OCI-LY1 (cell line): ENCODE data around the gene NAA80.

Experiments
- EZH2 ChIP-seq: fragments of 200-600 bp; sonication (generic), shearing (Covaris generic); IDR thresholded peaks from 2 replicates; pipeline ENCODE4 v1.8.0; 2017; ENCODE audit warnings: borderline replicate concordance, mixed run types, mild to moderate bottlenecking, antibody characterized with exemption, low read length, moderate library complexity, mixed read lengths
- TF ChIP-seq, protein P1 (sequence below): fragments of 200-600 bp; sonication (generic), shearing (Covaris generic); IDR thresholded peaks from 2 replicates; pipeline ENCODE4 v1.5.1; 2017; ENCODE audit warnings: mild to moderate bottlenecking, antibody characterized with exemption, low read length, moderate library complexity, mixed read lengths

DNA sequence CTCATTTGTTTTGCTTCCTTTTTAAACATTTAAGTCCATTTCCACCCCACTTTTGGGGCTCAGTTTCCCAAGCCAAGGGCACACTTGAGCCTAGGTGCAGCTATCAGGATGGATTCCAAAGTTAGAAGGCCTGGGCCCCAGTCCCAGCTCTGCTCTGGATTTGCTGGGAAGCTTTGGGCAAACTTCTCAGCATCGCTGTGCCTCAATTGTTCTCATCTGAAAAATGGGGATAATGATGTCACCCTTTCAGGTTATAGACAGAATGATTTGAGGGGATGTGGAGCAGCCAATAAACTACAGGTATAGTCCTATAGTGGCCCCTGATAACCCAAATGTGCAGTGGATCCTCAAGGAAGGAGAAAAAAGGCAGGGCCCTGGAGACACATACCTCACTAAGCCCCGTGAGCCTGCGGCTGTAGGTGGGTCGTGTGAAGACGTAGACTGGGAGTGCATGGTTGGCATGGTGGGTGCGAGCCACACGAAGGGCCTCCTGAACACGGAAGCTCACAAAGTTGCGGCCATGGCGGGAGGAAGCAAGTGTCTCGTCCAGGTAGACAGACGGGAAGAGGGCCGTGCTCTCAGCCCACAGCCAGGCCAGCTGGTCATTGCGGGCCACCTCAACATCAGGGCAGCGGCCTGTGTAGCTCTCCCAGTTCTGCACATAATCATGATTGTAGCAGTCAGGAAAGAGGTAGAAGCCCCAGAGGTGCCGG, 20.1 kb upstream of the NAA80 start:
- TF ChIP-seq, protein P1, sequence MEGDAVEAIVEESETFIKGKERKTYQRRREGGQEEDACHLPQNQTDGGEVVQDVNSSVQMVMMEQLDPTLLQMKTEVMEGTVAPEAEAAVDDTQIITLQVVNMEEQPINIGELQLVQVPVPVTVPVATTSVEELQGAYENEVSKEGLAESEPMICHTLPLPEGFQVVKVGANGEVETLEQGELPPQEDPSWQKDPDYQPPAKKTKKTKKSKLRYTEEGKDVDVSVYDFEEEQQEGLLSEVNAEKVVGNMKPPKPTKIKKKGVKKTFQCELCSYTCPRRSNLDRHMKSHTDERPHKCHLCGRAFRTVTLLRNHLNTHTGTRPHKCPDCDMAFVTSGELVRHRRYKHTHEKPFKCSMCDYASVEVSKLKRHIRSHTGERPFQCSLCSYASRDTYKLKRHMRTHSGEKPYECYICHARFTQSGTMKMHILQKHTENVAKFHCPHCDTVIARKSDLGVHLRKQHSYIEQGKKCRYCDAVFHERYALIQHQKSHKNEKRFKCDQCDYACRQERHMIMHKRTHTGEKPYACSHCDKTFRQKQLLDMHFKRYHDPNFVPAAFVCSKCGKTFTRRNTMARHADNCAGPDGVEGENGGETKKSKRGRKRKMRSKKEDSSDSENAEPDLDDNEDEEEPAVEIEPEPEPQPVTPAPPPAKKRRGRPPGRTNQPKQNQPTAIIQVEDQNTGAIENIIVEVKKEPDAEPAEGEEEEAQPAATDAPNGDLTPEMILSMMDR: no peak
- no peak for TF ChIP-seq EZH2
